ENCODE data around the gene MDP1.

MDP1 gene

DNA sequence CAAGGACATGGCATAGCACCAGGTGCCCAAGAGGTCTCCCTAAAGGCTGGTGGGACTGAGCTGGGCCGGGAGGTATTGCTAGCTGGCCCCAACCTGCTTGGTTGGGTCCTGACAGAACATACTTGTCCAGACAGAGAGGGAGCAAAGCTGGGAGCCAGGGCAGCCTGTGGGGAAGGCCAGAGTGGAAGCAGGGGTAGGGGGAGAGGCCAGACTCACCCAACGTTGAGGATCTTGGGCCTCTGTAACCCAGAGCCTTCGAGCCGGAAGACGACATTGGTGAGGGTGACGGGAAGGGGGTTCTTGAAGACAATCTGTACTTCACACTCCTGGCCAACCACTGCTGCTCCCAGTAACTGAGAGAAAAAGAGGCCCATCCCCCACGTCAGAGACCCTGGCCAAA lies 38.1 kb upstream of the MDP1 start:
- H3K27me3 ChIP-seq (ENCODE audit: insufficient read depth, low read length) = no peaks in the 10 kb centered on the region
- TF ChIP-seq, protein P1, sequence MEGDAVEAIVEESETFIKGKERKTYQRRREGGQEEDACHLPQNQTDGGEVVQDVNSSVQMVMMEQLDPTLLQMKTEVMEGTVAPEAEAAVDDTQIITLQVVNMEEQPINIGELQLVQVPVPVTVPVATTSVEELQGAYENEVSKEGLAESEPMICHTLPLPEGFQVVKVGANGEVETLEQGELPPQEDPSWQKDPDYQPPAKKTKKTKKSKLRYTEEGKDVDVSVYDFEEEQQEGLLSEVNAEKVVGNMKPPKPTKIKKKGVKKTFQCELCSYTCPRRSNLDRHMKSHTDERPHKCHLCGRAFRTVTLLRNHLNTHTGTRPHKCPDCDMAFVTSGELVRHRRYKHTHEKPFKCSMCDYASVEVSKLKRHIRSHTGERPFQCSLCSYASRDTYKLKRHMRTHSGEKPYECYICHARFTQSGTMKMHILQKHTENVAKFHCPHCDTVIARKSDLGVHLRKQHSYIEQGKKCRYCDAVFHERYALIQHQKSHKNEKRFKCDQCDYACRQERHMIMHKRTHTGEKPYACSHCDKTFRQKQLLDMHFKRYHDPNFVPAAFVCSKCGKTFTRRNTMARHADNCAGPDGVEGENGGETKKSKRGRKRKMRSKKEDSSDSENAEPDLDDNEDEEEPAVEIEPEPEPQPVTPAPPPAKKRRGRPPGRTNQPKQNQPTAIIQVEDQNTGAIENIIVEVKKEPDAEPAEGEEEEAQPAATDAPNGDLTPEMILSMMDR (IDR thresholded peaks at IDR 0.05; ENCODE audit: low read length) = no peak
- TF ChIP-seq EZH2 (IDR thresholded peaks at IDR 0.05; ENCODE audit: borderline replicate concordance, low read length) = no peak
- H3K9me2 ChIP-seq (ENCODE audit: low read depth, low read length) = no peaks in the 10 kb centered on the region
- no peaks in the 10 kb centered on the region for H3K79me2 ChIP-seq (ENCODE audit: insufficient read depth, low read length)
- no peak overlapping the region for H3K4me3 ChIP-seq (ENCODE audit: low read depth, low read length, poor library complexity, severe bottlenecking)
- no peak overlapping the region for H2AFZ ChIP-seq (ENCODE audit: low read length)
- no peaks in the 10 kb centered on the region for H3K4me1 ChIP-seq (ENCODE audit: insufficient read depth, low read length, severe bottlenecking)
- H4K20me1 ChIP-seq (ENCODE audit: insufficient read depth, low read length) = no peaks in the 10 kb centered on the region
- H3K27ac ChIP-seq (ENCODE audit: low read depth, low read length, poor library complexity, severe bottlenecking) = no peak overlapping the region
- no peaks in the 10 kb centered on the region for H3F3A ChIP-seq (ENCODE audit: insufficient read depth, low read length)
- no peaks in the 10 kb centered on the region for H3K9me3 ChIP-seq (ENCODE audit: low read length)
- H3K9ac ChIP-seq (ENCODE audit: low read length) = no peak overlapping the region
- H3K4me2 ChIP-seq (ENCODE audit: low read length) = no peak overlapping the region
- no peaks in the 10 kb centered on the region for H3K36me3 ChIP-seq (ENCODE audit: insufficient read depth, low read length)

DNA sequence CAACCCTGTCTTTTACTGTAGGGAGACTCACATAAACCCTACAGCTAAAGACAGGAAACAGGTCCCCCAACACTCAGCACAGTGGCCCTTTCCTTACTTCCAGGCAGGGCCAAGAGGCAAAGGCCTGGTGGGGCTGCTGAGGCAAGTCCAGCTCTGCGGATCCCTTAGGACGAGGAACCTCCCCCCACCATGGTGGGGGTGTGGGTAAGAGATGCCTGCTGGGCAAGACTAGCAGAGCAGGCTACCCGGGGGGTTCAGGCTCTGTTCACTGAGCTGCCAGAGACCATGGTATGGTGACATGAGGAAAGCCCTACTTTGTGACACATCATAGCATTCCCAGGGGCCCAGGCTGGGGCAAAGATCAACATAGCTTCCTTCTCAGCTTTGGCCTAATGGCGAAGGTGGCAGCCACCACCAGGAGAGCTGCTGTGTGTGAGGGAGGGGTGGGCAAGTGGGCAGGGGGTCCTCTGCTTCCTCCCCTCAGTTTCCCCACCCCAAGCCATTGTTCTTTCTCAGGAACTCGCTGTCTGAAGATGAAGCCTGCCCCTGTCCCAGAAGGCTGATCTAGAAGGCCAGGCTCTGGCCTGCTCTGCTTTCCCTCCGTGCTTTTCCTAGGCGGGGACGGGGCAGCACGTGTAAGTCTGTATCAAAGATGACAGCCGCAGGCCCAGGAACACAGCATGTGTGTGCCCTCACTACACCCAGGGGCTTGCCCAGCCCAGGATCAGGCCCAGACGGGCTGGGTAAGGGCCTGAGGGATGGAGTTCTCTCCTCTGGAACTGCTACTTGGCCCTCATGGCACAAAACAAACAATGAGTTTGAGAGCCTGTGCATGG lies 36.6 kb upstream of the MDP1 start:
- H4K20me1 ChIP-seq (ENCODE audit: insufficient read depth, low read length) = no peaks in the 10 kb centered on the region
- H3F3A ChIP-seq (ENCODE audit: insufficient read depth, low read length) = no peaks in the 10 kb centered on the region
- H3K79me2 ChIP-seq (ENCODE audit: insufficient read depth, low read length) = no peaks in the 10 kb centered on the region
- H3K9me3 ChIP-seq (ENCODE audit: low read length) = no peaks in the 10 kb centered on the region
- H3K9ac ChIP-seq (ENCODE audit: low read length) = no peak overlapping the region
- H3K27me3 ChIP-seq (ENCODE audit: insufficient read depth, low read length) = no peaks in the 10 kb centered on the region
- no peaks in the 10 kb centered on the region for H3K9me2 ChIP-seq (ENCODE audit: low read depth, low read length)
- no peak overlapping the region for H2AFZ ChIP-seq (ENCODE audit: low read length)
- TF ChIP-seq EZH2 (IDR thresholded peaks at IDR 0.05; ENCODE audit: borderline replicate concordance, low read length) = no peak
- TF ChIP-seq, protein P1 (IDR thresholded peaks at IDR 0.05; ENCODE audit: low read length) = no peak
- no peak overlapping the region for H3K4me2 ChIP-seq (ENCODE audit: low read length)
- H3K27ac ChIP-seq (ENCODE audit: low read depth, low read length, poor library complexity, severe bottlenecking) = no peak overlapping the region
- no peaks in the 10 kb centered on the region for H3K4me1 ChIP-seq (ENCODE audit: insufficient read depth, low read length, severe bottlenecking)
- H3K36me3 ChIP-seq (ENCODE audit: insufficient read depth, low read length) = no peaks in the 10 kb centered on the region
- H3K4me3 ChIP-seq (ENCODE audit: low read depth, low read length, poor library complexity, severe bottlenecking) = no peak overlapping the region

DNA sequence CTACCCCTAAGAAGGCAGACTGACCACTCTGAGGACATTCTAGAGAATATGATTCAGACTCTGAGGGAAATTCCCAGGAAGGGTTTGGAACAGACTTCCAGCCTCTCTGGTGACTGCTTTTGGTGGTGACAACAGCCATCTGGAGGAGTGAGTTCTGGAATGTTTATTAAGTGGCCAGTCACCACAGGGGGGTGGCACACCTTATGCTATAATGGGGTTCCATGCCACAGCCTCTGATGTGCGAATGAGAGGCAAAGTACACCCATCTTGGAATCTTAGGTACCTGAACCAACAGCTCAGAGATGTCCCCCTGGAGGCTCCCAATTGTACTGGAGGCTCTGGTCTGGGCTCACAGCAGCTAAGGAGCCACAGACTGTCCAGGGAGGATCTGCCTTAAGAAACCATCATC lies 36.0 kb upstream of the MDP1 start:
- Histone ChIP-seq H4K20me1 (ENCODE audit: insufficient read depth, low read length) (no peaks in the 10 kb centered on the region), H3K4me1 (ENCODE audit: insufficient read depth, low read length, severe bottlenecking) (peaks cover 2% of the 10 kb centered on the region), H3K4me3 (ENCODE audit: low read depth, low read length, poor library complexity, severe bottlenecking) (no peak overlapping the region), H3K9me3 (ENCODE audit: low read length) (no peaks in the 10 kb centered on the region), H3K27me3 (ENCODE audit: insufficient read depth, low read length) (no peaks in the 10 kb centered on the region), H3K9ac (ENCODE audit: low read length) (no peak overlapping the region), H3K79me2 (ENCODE audit: insufficient read depth, low read length) (no peaks in the 10 kb centered on the region), H3K9me2 (ENCODE audit: low read depth, low read length) (no peaks in the 10 kb centered on the region), H3K27ac (ENCODE audit: low read depth, low read length, poor library complexity, severe bottlenecking) (no peak overlapping the region), H3K36me3 (ENCODE audit: insufficient read depth, low read length) (no peaks in the 10 kb centered on the region), H3F3A (ENCODE audit: insufficient read depth, low read length) (no peaks in the 10 kb centered on the region), H2AFZ (ENCODE audit: low read length) (no peak overlapping the region), H3K4me2 (ENCODE audit: low read length) (no peak overlapping the region)
- TF ChIP-seq, protein P1 (IDR thresholded peaks at IDR 0.05; ENCODE audit: low read length) = no peak
- no peak for TF ChIP-seq EZH2 (IDR thresholded peaks at IDR 0.05; ENCODE audit: borderline replicate concordance, low read length)
